NCI-H146 treated with DMSO at 0.1 percent for 48 hours (cell line): Measurements from ENCODE around the gene TXNDC9.
"Not testable (repeated sequence)": the region's sequence is repeated elsewhere in the genome, so short reads cannot be mapped to it uniquely, and the experiment has no call there.

Experiments used
- DNase-seq: peaks from one replicate; lab custom pipeline; 2025; ENCODE audit not compliant: unreplicated experiment; lab: John Stamatoyannopoulos, UW

Gene TXNDC9

DNA sequence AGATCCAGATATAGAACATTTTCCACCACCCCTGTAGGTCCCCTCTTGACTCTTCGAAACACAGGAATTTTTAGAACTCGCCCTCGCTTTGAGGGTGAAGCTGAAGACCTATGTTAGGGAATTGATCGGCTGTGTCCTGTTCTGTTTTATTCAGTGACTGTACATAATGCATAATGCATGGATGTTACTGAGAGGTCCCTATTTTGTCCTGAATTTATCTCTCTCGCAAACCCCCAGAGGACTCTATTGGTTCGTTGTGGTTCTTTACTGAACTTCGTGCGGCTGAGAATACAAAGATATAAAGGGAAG is 625 bp upstream of the TXNDC9 start:
- DNase-seq, result no peak

DNA sequence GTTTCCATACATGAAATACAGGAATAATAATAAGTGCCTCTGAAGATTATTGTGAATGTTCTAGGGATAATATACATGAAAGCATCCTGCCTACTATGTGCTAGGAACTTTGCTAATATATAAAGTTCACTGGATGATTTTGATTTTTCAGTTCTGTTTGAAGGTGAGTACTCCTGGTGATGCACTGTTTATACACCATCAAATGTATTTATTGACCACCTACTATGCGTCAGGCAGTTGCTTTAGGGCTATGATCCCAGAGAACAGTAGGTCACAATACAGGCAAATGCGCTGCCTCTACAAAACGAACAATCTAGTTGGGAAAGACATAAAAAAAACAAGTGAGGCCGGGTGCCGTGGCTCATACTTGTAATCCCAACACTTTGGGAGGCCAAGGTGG is 10.7 kb downstream of the TXNDC9 start:
- no peak for DNase-seq

DNA sequence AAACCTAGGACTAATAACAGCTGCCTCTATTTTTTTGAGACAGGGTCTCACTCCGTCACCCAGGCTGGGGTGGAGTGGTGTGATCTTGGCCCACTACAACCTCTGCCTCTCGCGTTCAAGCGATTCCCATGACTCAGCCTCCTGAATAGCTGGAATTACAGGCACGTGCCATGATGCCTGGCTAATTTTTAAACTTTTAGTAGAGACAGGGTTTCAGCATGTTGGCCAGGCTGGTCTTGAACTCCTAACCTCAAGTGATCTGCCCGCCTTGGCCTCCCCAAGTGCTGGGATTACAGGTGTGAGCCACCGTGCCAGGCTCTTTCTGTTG is 18.3 kb downstream of the TXNDC9 start:
- not testable (repeated sequence) for DNase-seq

DNA sequence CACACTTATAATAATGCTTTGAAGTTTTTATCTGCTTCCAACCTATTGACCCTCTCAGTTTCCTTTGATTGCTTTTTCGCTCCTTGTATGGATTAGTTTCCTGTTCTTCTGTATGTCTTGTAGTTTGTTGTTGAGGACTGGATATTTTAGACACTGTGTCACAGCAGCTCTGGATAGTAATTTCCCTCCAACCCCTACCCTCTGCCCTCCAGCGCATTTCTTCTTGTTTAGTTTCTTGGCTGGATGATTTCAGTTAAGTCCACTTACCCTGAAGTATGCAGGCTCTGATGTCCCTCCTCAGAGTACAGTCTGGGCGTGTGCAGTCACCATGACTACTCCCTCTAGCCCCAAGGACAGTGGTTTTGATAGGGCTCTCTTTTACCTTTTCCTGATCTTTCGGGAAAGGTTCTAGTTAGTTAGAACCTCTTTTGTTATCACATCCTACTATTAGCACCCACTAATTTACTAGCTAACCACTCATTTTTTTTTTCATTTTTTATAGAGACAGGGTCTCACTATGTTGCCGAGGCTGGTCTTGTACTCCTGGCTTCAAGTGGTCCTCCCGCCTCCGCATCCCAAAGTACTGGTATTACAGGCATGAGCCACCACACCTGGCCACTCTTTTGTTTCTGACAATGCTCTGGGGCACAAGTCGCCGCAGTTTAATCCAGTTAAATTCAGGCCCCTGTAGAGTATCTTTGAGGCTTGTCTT is 18.8 kb downstream of the TXNDC9 start:
- no peak for DNase-seq

DNA sequence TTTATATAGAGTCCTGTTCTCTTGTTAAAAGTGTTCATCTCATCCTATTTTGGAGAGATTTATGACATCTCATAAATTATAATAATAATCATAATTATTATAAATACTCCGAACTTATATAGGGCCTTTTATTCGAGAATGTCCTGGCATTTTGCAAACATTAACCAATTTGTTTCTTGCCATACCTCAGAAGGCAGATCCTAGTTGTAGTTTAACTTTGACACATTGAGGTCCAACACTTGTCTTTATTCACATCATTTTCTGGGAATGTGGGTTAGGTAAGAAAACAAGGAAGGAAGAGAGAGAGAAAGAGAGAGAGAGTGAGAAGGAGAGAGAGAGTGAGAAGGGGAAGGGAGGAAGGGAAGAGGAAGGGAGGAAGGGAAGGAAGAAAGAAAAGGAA is 35.0 kb downstream of the TXNDC9 start, which contains the start of gene LYG1:
Gene LYG1, minus strand, starts transcription at position 101 of the 400 bp plus-strand sequence. CDS start 5,527 bp downstream, outside the sequence.
- not testable (repeated sequence) for DNase-seq

DNA sequence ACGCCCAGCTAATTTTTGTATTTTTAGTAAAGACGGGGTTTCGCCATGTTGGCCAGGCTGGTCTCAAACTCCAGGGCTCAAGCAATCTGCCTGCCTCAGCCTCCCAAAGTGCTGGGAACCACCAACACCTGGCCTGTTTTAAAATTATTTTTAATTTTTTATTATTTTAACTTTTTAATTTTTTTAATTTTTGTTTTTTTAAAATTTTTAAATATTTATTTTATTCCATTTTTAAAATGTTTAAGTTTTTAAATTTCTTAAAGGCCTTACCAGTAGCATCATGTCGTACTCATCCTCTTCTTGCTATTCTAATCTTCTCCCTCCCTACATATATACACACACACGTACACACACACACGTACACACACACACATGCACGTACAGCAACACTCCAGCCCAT is 36.6 kb downstream of the TXNDC9 start:
- DNase-seq, result no peak

DNA sequence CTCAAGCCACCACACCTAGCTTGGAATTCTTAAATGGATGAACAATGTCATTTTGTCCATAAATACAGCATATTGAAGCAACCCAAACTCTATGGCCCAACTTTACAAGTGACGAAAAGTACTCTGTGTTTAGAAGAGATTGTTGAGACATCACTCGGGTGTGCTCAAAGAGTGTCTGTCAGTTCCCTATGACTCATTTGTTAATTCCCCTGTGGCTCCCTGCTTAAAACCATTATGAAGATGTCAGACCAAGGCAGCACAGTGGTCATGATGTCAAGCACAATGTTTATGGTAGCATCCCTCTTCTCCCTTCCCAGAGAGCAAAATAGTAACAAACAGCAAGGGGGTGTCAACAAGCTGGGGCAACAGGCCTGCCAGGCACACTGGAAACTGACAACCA is 38.1 kb downstream of the TXNDC9 start:
- DNase-seq, result no peak

DNA sequence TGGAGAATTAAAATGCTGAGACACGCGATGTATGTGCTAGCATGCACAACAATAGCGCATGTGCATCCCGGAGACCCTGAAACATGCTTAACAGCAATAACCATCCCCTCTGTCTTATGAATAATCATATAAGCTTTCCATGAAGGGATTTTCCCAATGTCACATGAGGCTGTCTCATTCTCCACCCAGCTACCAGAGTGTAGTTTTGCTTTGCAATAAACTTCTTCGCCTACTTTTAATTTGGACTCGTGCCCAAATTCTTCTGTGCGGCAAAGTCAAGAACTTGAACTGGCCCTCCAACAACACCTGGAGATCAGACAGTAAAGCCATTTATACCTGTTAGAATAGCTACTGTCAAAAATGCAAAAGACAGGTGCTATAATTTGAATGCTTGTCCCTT is 50.6 kb downstream of the TXNDC9 start:
- DNase-seq, result no peak

DNA sequence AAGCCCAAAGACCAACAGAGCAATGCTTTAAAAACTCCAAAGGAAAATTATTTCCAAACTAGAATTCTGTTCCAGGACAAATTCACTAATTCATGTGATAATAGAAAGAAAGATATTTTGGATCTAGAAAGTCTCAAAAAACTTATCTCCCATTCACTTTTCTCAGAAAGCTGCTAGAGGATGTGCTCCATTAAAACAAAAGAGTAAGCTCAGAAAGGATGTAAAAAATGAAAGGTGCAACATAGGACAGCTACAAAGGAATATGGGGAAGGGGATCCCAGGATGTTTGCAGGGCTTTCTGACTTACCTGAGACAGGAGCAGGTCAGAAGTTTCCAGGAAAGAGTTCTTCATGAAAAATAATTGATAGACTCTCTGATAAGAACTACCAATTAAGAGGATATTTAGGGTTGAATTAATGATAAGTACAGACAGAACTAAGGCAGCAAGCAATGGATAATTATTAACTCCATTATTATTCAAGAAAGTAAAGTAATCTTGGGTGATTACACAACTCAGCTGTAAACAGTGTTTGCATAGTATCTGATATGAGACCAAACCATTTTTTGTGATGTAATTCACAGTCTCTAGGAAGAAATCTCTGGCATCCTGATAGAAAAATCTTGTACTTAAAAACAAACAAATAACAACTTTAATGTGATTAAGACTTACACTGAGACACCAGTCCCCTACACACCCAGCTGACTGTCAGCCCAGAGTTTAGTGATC is 56.0 kb downstream of the TXNDC9 start:
- DNase-seq, result no peak

DNA sequence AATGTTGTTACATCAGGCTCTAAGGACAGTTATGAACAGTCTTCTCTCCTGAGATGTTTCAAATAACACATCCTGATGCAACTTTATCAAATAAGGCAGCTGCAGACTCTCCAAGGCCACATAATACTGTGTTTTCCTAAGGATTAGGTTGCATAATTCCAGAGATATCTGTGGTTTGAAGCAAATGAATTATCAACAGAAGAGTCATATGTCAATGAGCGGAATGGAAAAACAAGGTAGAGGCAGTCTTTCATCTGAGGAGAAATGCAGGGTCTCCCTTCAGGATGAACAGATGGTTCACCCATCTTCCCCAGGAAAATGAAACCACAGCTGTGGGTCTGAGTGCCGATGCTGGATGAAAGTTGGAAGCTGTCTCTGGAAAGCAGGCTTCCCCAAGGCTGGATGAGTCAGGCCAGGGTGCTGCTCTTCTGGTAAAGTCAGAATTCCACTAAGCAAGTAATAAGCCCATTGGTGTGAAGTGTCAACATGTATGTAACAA is 57.3 kb downstream of the TXNDC9 start:
- DNase-seq, result no peak

DNA sequence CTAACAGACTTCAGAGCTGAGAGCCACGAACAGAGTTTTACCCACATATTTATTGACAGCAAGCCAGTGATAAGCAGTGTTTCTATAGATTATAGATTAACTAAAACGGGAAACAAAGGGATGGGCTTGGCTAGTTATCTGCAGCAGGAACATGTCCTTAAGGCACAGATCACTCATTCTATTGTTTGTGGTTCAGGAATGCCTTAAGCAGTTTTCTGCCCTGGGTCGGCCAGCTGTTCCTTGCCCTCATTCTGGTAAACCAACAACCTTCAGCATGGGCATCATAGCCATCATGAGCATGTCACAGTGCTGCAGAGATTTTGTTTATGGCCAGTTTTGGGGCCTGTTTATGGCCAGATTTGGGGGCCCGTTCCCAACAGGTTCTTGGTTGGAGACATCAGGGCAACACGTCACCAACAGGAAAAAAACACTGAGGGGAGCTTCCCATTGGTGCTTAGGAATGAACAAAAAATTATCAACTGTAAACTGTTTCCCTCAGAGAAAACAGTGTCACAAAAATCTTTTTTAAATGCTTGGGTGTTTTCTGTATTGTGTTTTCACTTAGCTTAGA is 57.9 kb downstream of the TXNDC9 start:
- not testable (repeated sequence) for DNase-seq

DNA sequence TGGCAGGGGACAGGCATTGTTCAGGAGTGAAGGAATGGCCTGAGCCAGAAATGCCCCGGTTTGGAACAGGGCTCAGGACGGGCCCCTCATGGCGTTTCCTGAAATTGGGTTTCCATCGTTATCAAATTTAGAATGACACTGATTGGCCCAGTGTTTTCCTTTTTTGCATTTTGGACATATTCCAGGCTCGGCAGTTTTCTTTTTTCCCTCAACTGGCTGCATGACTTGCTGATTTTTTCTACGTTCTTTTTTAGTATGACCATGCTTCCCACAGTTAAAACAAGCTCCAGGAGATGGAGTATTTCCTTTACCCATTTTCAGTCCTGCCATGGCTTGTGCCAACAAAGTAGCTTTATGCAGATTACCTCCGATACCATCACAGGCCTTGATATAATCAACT is 60.3 kb downstream of the TXNDC9 start:
- DNase-seq, result no peak
